ENCODE measurements around the gene NKAIN4.

The NKAIN4 gene

GRCh38 chr20:63273635-63274380 lies 19.5 kb upstream of the NKAIN4 start:
- DNase-seq (ENCODE audit: low read depth): peak; percentile 80

GRCh38 chr20:63273059-63273579 lies 18.9 kb upstream of the NKAIN4 start:
- no peak for DNase-seq (ENCODE audit: low read depth)

DNA sequence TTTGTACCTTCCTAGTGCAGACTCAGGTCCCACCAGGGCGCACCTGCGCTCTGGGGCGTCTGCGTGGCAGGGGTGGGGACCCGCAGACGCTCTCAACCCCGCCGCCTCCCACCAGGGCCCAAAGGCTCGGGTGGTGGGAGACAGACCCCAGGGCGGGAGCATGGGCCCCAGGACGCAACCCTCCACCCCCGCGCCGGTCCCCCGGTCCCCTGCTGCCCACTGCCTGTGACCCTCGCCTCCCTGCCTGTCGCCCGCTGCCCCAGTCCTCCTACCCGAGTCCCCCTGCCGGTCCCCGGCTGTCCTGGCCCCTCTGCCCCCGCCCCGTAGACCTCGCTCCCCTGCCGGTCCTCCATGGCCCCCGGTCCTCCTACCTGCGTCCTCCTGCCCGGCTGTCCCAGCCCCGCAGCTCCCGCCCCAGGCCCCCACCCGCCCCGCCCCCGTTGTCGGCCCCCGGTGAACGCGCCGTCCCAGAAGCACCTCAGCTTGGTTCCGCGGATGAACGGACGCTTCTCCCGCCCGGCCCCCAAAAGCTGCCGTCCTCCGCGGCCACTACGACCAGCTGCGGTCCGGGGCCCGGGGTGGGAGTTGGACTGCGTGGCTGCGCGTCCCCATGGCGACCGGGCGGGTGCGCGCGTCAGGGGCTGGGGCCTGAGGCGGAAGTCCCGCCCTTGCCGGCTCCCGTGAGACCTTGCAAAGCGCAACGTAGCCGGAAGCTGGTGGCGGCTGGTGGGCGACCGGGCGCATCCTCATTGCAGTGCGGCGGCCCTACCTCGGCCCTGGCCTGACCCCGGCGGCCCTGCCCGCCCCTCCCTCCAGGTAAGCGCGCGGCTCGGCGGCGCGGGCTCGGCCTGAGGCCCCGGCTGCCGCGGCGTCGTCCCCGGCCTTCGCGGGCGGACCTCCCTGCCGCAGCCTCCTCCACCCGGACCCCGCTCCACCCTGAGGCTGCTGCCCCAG lies 18.1 kb upstream of the NKAIN4 start, which contains the start of gene ARFGAP1:
TSS of gene ARFGAP1 (plus strand) at position 709 of the 954 bp plus-strand sequence. CDS start 2,768 bp downstream, outside the sequence.
- DNase-seq (ENCODE audit: low read depth): peak; percentile 57

GRCh38 chr20:63270606-63271325 lies 16.5 kb upstream of the NKAIN4 start:
- DNase-seq (ENCODE audit: low read depth): no peak

- DNase-seq (ENCODE audit: low read depth): no peak
Observed at GRCh38 chr20:63269724-63270123, 15.5 kb upstream of the NKAIN4 start.

DNA sequence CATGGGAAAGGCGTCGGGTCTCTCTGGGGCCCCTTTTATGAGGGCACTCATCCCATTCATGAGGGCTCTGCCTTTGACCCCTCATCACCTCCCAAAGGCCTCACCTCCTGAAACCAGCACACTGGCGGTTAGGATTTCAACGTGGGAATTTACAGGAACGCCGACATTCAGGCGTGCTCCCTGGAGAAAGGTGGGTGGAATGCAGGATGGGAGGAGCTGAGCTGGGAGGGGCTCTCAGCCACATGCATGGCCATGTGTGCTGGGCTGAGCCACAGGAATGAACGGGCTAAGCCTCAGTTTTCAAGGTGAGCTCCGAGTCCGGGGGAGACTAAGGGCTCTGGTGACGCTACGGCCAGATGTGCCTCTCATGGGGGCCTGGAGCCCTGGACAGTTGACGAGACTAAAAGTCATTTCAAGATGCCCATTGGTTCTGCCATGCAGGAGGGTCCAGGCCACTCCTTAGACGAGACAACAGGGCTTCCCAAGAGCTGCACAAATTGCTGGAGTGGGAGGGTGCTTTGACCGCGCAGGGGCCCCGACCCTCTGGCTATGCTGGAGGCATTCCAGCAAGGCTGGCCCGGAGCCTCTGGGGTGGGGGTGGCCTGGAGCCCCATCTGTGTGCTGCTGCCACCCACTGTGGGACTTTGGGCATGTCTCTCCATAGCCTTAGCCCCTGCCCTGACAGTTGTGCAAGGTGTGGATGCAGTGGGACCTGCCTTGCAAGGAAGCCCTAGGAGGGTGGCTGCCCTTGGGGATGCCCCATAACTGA lies 14.6 kb upstream of the NKAIN4 start:
- no peak for DNase-seq (ENCODE audit: low read depth)

- DNase-seq (ENCODE audit: low read depth): no peak
Observed at GRCh38 chr20:63268256-63268655, 14.0 kb upstream of the NKAIN4 start.

- DNase-seq (ENCODE audit: low read depth): no peak
Observed at GRCh38 chr20:63267691-63268090, 13.4 kb upstream of the NKAIN4 start.

DNA sequence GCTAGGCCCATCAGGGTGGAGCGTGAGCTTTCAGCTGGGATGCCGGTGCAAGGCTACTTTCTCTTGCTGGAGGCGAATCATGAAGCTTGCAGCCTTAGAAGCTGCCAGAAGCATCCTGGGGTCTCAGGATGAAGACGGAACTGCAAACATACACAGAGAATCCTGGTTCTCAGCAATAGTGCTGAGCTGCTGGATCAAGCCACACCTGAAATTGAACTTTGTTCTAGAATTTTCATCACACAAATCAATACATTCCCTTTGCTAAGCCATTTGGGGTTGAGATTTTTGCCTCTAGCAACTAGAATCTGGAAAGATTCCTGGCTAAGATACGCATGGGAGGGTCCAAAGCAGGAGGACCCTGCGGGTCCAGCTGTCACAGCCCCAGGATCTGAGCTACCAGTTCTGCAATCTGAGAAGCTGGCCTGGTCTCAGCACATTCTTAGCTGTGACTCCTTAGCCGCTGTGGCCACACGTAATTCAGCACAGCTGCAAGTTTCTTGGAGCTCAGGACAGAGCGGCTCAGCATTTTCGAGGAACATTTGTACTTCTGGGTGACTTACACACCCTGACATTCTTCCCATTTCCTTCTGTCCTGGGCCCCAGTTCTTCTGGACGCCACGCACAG lies 11.7 kb upstream of the NKAIN4 start:
- no peak for DNase-seq (ENCODE audit: low read depth)

DNA sequence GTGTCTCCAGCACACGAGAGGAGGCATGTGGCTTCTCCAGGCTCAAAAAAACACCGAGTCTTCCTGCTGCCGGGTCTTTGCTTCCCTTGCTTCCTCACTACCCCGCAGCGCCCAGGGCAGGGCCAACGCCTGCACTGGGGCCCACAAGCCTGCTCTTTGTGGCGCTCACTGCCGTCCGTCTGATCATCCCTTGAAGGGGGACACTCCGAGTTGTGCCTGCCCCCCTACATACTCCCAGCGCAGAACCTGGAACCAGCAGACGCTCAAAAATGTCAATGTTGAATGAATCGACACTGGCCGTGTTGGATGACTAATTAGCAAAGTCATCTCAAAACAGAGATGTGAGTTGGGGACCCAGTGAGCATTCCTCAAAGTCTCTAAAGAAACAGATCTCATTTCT lies 10.3 kb upstream of the NKAIN4 start:
- no peak for DNase-seq (ENCODE audit: low read depth)

GRCh38 chr20:63264000-63264399 lies 9.7 kb upstream of the NKAIN4 start:
- no peak for DNase-seq (ENCODE audit: low read depth)

GRCh38 chr20:63262836-63263235 lies 8.6 kb upstream of the NKAIN4 start:
- no peak for DNase-seq (ENCODE audit: low read depth)

DNA sequence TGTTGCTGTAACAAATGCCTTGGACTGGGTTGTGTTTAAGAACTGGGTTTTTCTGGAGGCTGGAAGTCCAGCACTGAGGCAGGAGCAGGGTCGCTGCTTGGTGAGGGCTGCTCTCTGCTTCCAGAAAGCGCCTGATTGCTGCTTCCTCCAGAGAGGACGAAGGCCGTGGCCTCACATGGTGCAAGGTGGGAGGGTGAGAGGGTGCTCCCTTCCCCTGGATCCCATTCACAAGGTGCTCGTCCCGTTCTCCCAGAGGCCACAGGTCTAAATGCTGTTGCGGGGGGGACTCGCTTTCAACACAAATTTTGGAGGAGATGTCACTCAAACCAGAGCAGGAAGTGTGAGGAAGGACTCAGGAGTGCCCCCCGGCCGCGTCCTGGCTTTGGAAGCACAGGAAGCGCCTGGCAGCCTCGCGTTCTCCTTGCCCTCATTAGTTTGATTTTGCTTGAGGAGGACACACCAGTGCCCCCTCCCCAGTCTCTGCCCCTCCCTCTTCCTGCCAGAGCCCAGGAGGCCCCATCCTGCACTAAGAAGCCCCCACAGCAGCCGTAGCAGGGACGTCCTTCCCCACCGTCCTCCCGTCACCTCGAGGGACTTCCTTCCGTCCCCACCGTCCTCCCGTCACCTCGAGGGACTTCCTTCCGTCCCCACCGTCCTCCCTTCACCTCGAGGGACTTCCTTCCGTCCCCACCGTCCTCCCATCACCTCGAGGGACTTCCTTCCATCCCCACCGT lies 7.7 kb upstream of the NKAIN4 start:
- no peak for DNase-seq (ENCODE audit: low read depth)

GRCh38 chr20:63261060-63261794 lies 7.0 kb upstream of the NKAIN4 start:
- DNase-seq (ENCODE audit: low read depth): no peak

GRCh38 chr20:63260521-63260920 lies 6.3 kb upstream of the NKAIN4 start:
- no peak for DNase-seq (ENCODE audit: low read depth)

DNA sequence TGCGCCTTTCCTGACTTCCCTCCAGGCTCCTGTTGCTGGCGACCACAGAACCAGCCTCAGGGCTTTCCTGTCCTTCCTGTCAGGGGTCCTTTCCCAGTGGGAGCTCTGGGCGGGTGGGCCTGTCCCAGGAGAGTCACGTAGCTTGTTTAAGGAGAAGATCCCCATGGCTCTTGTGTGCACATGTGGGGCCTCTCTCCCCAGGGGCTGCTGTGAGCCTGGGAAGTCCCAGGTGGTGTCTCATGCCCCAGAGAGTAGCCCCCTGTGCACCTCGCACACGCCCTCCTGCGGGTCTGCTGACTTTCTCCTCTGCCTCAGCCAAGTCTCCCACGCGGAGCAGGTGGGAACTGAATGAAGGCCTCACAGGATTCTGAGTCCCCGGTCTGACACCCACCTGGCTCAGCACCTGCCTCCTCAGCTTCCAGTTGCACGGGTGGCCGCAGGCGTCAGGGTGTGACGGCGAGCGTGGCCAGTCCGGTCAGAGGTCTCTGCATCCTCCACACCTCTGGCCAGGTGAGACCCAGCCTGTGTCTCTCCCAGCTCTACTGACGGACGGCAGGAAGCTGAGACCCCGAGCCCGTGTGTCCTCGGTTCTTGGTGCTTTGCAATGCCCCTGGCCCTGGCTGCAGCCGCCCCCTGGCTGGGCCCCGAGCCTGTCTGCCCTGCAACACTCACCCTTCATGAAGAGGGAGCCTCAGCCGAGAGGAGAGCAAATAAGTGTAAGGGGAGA lies 5.6 kb upstream of the NKAIN4 start:
- no peak for DNase-seq (ENCODE audit: low read depth)

DNA sequence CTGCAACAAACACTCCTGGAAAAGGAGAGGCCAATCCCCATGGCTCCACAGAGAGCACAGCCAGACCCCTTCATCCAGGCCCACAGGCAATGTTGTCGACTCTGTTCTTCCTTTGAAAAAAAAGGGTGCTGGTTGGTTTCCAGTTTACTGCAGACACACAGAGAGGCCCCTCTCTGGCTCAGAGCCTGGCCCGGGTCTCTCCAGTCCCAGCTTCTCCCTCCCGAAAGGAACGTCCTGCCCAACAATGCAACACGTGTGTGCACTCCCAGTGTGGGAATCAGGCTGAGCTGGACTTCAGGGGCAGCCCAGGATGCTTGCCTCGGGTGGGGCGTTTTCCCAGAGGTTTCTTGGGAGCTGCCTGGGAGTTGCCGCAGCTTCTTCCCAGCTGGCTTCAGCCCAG lies 4.5 kb upstream of the NKAIN4 start:
- no peak for DNase-seq (ENCODE audit: low read depth)

GRCh38 chr20:63257629-63258028 lies 3.4 kb upstream of the NKAIN4 start:
- no peak for DNase-seq (ENCODE audit: low read depth)

DNA sequence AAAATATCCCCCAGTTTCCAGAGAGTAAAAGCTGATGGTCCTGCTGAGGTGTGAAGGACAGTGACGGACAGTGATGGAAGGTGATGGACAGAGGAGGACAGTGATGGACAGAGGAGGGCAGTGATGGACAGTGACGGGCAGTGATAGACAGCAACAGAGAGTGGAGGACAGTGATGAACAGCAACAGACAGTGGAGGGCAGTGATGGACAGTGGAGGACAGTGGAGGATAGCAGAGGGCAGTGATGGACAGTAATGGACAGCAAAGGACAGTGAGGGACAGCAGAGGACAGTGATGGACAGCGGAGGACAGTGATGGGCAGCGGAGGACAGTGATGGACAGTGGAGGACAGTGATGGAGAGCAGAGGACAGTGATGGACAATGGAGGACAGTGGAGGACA lies 2.7 kb upstream of the NKAIN4 start:
- DNase-seq (ENCODE audit: low read depth): no peak

All from non-pigmented ciliary epithelial cell (primary cell).